ENCODE measurements around the gene TMEM134.

TMEM134 gene

DNA sequence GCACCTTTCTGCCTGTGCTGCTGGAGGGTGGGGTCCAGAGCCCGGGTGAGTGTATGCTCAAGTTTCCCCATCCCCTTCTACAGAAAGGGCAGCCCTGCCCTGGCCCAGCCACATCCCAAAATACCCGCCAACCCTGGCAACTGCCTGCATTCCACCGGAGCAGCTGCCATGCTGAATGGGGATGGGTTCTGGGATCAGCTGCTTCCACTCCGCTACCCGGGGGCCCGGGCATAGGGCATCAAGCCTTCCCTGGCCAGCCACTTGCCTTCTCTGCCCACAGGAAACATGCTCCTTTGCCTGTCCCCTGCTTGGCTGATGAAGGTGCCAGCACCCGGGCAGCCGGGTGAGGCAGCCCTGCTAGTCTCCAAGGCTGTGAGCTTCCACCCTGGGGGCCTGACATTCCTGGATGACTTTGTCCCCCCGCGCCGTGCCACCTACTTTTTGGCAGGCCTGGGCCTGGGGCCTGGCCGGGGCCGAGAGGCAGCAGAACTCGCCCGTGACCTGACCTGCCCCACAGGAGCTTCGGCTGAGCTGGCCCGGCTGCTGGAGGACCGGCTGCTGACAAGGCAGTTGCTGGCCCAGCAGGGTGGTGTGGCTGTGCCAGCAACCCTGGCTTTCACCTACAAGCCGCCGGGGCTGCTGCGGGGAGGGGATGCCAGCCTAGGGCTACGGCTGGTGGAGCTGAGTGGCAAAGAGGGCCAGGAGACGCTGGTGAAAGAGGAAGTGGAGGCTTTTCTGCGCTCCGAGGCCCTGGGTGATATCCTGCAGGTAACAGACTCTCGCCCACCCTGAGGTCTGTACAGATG is 50.4 kb downstream of the TMEM134 start:
- no CpG with 5 or more reads among the region's 26 CpGs for WGBS (ENCODE audit: insufficient coverage, insufficient read length)

DNA sequence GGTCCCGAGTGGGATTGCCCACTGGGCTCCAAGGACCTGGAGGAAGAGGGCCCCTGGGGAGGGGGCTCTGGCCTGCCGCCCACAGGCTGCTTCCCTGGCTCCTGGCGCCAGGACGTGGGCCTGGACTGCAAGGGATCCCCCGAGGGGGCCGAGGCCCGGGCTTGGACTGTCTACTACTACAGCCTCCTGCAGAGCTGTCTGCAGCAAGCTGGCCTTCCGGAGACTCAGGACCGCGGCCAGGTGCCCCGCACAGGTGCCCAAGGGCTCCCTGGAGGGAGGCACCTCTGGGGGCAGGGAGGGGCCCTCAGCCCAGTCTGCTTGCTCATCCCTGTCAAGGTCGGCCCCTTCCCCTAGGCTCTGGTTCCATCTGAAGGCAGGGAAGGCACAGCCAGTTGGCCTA is 51.6 kb downstream of the TMEM134 start:
- Histone ChIP-seq H3K4me1 (ENCODE audit: control insufficient read depth, insufficient read depth, low read length) (peaks cover 9% of the 10 kb centered on the region), H3K27me3 (ENCODE audit: control insufficient read depth, insufficient read depth, low read length) (no peaks in the 10 kb centered on the region), H3K9me3 (ENCODE audit: control insufficient read depth, insufficient read depth, low read length) (no peaks in the 10 kb centered on the region), H3K27ac (ENCODE audit: low read length) (no peak overlapping the region), H3K36me3 (ENCODE audit: control insufficient read depth, insufficient read depth, low read length) (no peaks in the 10 kb centered on the region), H3K4me3 (ENCODE audit: low read length) (no peak overlapping the region)
- WGBS (ENCODE audit: insufficient coverage, insufficient read length): no CpG with 5 or more reads among the region's 12 CpGs
- DNase-seq (ENCODE audit: low read depth, low spot score): no peak

More for the DNA sequence above, 50.4 kb downstream of the TMEM134 start:
- H3K9me3 ChIP-seq (ENCODE audit: control insufficient read depth, insufficient read depth, low read length): no peaks in the 10 kb centered on the region
- no peaks in the 10 kb centered on the region for H3K36me3 ChIP-seq (ENCODE audit: control insufficient read depth, insufficient read depth, low read length)
- DNase-seq (ENCODE audit: low read depth, low spot score): no peak
- peaks cover 9% of the 10 kb centered on the region for H3K4me1 ChIP-seq (ENCODE audit: control insufficient read depth, insufficient read depth, low read length)
- H3K27ac ChIP-seq (ENCODE audit: low read length): no peak overlapping the region
- H3K4me3 ChIP-seq (ENCODE audit: low read length): no peak overlapping the region
- H3K27me3 ChIP-seq (ENCODE audit: control insufficient read depth, insufficient read depth, low read length): no peaks in the 10 kb centered on the region

DNA sequence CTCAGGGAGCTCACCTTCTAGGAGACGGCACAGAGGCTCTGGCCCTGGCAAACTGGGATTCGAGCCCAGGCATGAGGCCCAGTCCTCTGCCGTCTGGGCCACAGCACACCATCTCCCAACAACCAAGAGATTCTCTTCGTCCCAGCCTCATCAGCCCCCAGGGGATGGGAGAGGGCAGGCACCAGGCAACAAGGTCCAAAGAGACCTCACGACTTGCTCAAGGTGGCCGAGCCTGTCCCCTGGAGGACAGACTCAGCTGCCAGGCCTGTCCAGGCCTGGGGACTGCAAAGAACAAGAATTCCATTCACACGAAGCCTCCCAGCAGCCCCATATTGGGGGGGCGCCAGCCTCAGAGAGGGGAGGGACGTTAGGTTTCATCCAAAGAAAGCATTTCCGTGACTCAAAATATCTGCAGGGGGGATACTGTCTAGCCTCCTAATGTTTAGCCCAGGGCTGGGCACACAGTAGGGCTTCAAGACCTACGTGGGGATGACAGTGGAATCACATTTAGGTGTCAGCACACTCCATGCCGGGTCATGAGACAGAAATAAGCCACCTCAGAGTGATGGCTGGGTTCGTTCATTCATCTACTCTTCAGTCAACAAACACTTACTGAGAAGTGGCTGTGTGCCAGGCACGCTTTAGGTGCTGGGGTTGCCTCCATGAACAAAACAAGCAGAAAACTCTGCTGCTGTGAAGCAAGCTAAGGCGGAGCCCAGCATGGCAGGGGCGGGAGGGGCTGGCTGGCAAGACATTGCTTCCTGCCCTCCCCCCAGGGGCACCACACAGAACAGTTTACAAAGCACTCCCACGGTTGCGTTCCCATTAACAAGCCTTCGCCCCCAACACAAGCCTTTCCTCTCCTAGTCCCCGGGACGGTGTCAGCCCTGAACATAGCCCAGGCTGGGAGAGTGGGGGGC is 52.4 kb downstream of the TMEM134 start:
- whole genome bisulfite sequencing (ENCODE audit: insufficient coverage, insufficient read length): no CpG with 5 or more reads among the region's 21 CpGs
- Histone ChIP-seq H3K27ac (ENCODE audit: low read length) (no peak overlapping the region), H3K4me1 (ENCODE audit: control insufficient read depth, insufficient read depth, low read length) (peaks cover 9% of the 10 kb centered on the region), H3K27me3 (ENCODE audit: control insufficient read depth, insufficient read depth, low read length) (no peaks in the 10 kb centered on the region), H3K4me3 (ENCODE audit: low read length) (no peak overlapping the region), H3K36me3 (ENCODE audit: control insufficient read depth, insufficient read depth, low read length) (no peaks in the 10 kb centered on the region), H3K9me3 (ENCODE audit: control insufficient read depth, insufficient read depth, low read length) (no peaks in the 10 kb centered on the region)
- DNase-seq (ENCODE audit: low read depth, low spot score): no peak

DNA sequence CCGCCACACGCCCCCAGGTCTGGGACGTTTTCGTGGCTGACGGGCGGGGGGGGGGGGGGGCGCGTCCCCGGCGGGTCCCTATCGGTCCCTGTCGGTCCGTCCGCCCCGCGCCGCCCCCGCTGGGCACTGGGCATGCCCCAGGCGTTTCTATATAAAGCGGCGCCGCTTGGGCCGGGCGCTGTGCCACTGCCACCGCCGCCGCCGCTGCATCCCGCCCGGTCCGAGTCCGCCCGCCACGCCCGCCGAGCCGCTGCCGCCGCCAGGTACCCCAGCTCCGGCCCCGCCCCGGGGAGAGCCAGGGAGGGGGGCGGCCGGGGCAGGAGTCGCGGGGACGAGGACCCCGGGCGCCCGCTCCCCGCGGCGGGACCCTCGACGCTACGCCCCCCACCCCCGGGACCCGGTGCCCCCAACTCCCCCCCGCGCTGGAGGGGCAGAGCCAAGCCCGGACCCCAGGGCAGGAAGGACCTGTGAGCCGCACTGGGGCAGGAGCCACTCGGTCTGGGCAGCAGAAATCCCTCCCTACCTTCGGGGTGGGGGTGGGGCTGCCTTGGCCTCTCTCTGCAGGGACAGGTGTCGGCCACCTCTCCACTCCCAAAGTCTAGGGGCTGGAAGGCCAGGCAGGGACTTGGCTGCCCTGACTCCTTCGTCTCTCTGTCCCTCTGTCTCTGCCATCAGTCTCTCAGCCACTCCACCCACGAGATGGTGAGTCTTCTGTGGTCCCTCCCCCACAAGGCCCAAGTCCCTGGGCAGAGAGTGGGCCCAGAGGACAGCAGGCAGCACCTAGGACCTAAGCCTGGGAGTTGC is 53.3 kb downstream of the TMEM134 start, which contains the start of gene CARNS1:
Gene CARNS1, plus strand, starts transcription at position 178 of the 804 bp plus-strand sequence. Its CDS starts 522 bp downstream, at position 700.
- Histone ChIP-seq H3K36me3 (ENCODE audit: control insufficient read depth, insufficient read depth, low read length) (no peaks in the 10 kb centered on the region), H3K4me1 (ENCODE audit: control insufficient read depth, insufficient read depth, low read length) (peaks cover 9% of the 10 kb centered on the region), H3K27me3 (ENCODE audit: control insufficient read depth, insufficient read depth, low read length) (no peaks in the 10 kb centered on the region), H3K4me3 (ENCODE audit: low read length) (peak within 1 kb of the TSS; percentile 51; the same call in 1 of the 2 replicates), H3K27ac (ENCODE audit: low read length) (no peak within 1 kb of the TSS), H3K9me3 (ENCODE audit: control insufficient read depth, insufficient read depth, low read length) (no peaks in the 10 kb centered on the region)
- WGBS (ENCODE audit: insufficient coverage, insufficient read length): no CpG with 5 or more reads among the region's 67 CpGs
- DNase-seq (ENCODE audit: low read depth, low spot score): no peak

DNA sequence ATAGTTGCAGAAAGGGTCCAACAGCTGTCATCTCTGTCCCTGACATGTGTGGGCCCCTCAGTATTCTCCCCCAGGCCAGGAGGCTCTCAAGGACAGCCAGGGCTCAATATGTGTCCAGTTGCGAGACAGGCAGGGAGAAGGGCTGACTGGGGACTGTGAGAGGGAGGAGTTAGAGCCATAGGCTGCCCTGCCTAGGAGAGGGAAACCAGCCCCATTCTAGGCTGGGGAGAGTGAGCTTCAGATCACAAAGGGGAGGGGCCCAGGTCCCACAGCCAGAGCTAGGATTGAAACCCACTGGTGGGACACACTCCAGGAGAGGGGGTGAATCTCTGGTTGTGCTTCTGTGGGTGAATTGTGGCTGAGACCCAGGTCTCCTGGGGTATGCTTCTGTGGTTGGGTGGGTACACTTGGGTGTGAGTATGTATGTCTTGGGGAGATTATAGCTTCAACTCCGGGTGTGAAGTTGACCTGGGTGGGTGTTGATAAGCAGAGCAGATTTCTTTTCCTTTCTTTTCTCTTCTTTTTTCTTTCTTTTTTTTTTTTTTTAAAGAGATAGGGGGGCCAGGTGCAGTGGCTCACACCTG is 55.7 kb downstream of the TMEM134 start:
- Histone ChIP-seq H3K4me3 (ENCODE audit: low read length) (no peak overlapping the region), H3K9me3 (ENCODE audit: control insufficient read depth, insufficient read depth, low read length) (no peaks in the 10 kb centered on the region), H3K27ac (ENCODE audit: low read length) (no peak overlapping the region), H3K27me3 (ENCODE audit: control insufficient read depth, insufficient read depth, low read length) (no peaks in the 10 kb centered on the region), H3K4me1 (ENCODE audit: control insufficient read depth, insufficient read depth, low read length) (peaks cover 11% of the 10 kb centered on the region), H3K36me3 (ENCODE audit: control insufficient read depth, insufficient read depth, low read length) (no peaks in the 10 kb centered on the region)
- no CpG with 5 or more reads among the region's 2 CpGs for WGBS (ENCODE audit: insufficient coverage, insufficient read length)
- DNase-seq (ENCODE audit: low read depth, low spot score): no peak

DNA sequence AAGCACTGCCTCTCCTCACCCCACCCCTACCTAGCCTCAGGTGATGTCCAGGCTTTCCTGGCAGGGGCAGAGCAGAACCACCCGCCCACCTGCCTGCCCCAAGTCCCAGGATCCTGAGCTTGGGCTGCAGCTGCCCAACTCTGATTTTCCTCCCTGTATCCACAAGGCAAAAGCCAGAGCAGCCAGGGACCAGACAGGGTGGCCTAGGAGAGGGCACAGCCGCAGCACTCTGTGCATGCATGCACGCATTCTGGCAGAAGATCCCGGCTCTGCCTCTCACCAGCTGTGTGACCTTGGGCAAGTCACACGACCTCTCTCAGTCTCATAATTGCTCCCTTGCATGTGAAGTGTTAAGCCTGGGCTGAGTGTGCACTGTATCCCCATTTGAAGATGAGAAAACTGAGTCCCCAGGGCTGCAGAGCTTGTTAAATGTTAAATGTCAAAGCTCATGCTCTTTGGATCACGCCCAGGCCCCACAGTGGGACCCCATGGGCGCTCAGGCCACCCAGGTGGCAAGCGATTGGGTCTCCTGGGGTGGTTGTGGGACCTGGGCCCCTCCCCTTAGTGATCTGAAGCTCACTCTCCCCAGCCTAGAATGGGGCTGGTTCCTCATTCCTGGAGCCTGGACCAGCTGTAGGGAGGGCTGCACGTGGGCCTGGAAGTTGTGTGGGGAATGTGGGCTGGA is 56.4 kb downstream of the TMEM134 start:
- Histone ChIP-seq H3K27ac (ENCODE audit: low read length) (no peak overlapping the region), H3K4me3 (ENCODE audit: low read length) (no peak overlapping the region), H3K27me3 (ENCODE audit: control insufficient read depth, insufficient read depth, low read length) (no peaks in the 10 kb centered on the region), H3K36me3 (ENCODE audit: control insufficient read depth, insufficient read depth, low read length) (no peaks in the 10 kb centered on the region), H3K4me1 (ENCODE audit: control insufficient read depth, insufficient read depth, low read length) (peaks cover 11% of the 10 kb centered on the region), H3K9me3 (ENCODE audit: control insufficient read depth, insufficient read depth, low read length) (no peaks in the 10 kb centered on the region)
- WGBS (ENCODE audit: insufficient coverage, insufficient read length): no CpG with 5 or more reads among the region's 9 CpGs
- DNase-seq (ENCODE audit: low read depth, low spot score): no peak

DNA sequence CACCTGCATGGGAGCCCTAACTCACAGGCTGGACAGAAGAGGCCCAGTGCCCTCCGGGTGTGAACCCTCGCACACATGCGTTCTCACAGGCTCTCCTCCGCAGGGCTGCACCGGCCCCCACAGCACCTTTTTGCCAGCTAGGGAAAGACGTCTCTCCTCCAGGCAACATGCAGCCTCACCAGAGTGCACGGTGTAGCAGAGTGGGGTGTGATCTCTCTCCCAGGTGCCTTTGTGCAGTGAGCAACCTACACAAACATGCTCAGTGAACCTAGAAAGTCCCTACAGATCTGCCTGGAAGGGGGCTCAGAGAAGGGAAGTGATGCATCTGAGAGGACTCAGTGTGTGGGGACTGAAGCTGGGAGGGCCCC is 57.3 kb downstream of the TMEM134 start:
- H3K36me3 ChIP-seq (ENCODE audit: control insufficient read depth, insufficient read depth, low read length): no peaks in the 10 kb centered on the region
- no peaks in the 10 kb centered on the region for H3K27me3 ChIP-seq (ENCODE audit: control insufficient read depth, insufficient read depth, low read length)
- H3K4me1 ChIP-seq (ENCODE audit: control insufficient read depth, insufficient read depth, low read length): peaks cover 9% of the 10 kb centered on the region
- no peaks in the 10 kb centered on the region for H3K9me3 ChIP-seq (ENCODE audit: control insufficient read depth, insufficient read depth, low read length)
- H3K27ac ChIP-seq (ENCODE audit: low read length): no peak overlapping the region
- no peak overlapping the region for H3K4me3 ChIP-seq (ENCODE audit: low read length)
- DNase-seq (ENCODE audit: low read depth, low spot score): no peak
- no CpG with 5 or more reads among the region's 7 CpGs for WGBS (ENCODE audit: insufficient coverage, insufficient read length)

Data from iPS DF 6.9 (cell line).